Testis (tissue), 2 donors: ENCODE measurements around the gene CCDC112.

Experiments used
- POLR2A ChIP-seq: fragments of 450-650 bp; IDR thresholded peaks from one replicate; pipeline ENCODE4 v1.6.1; 2017; ENCODE audit warnings: antibody characterized with exemption, mild to moderate bottlenecking, moderate library complexity
- TF ChIP-seq, protein P1 (sequence below), 3 experiments: fragments of 450-650 bp in 2 of 3; fragments of 200-600 bp in 1 of 3; sonication (generic) in 1 of 3; IDR thresholded peaks; one replicate each; pipeline ENCODE4 v1.5.1; 2016 to 2019; ENCODE audit warnings: antibody characterized with exemption in 3 of 3, mild to moderate bottlenecking in 2 of 3, moderate library complexity in 1 of 3

DNA sequence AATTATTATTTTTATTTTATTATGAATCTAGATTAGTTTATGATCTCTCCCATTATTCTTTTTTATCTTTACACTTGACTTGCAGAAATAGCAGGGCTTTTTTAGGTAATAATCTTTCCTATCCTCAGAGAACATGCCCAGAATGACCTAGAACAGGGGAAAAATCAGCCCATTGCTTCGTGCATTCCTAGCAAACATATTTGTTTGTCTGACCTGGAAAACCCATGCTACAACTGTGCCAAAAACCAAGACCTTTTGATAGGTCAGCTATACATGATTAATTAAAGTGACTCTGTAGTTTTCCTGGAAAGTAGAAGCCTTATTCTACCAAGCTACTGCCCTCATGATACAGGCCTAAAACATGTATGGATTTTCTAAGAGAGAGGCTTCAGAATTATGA is 24.1 kb upstream of the CCDC112 start:
- TF ChIP-seq, protein P1, sequence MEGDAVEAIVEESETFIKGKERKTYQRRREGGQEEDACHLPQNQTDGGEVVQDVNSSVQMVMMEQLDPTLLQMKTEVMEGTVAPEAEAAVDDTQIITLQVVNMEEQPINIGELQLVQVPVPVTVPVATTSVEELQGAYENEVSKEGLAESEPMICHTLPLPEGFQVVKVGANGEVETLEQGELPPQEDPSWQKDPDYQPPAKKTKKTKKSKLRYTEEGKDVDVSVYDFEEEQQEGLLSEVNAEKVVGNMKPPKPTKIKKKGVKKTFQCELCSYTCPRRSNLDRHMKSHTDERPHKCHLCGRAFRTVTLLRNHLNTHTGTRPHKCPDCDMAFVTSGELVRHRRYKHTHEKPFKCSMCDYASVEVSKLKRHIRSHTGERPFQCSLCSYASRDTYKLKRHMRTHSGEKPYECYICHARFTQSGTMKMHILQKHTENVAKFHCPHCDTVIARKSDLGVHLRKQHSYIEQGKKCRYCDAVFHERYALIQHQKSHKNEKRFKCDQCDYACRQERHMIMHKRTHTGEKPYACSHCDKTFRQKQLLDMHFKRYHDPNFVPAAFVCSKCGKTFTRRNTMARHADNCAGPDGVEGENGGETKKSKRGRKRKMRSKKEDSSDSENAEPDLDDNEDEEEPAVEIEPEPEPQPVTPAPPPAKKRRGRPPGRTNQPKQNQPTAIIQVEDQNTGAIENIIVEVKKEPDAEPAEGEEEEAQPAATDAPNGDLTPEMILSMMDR (IDR thresholded peaks at IDR 0.05) = no peak
- no peak for TF ChIP-seq POLR2A
